RWPE2 (cell line): ENCODE measurements around the gene SHTN1.
A peak's percentile ranks its signal among the peaks of the same experiment; 100 is the strongest.

Experiments
- ATAC-seq: fragments of 200-7000 bp; cut with Tn5 transposase; 3 replicates; pipeline ENCODE4 v1.9.1; 2021; ENCODE audit warnings: low read depth
- DNase-seq: peaks from one replicate; pipeline ENCODE4 v3.0.0-alpha.2; 2020; ENCODE audit warnings: low spot score
- H3K27ac ChIP-seq: fragments of 450-650 bp; 2 replicates; pipeline ENCODE4 v1.5.1; 2017; ENCODE audit warnings: mild to moderate bottlenecking; ENCODE audit not compliant: poor library complexity, severe bottlenecking
- H3K27me3 ChIP-seq: fragments of 250-450 bp; sonication (Bioruptor Pico); 2 replicates; pipeline ENCODE4 v1.5.1; 2021; ENCODE audit warnings: mild to moderate bottlenecking, moderate library complexity; ENCODE audit not compliant: insufficient read depth, poor library complexity, severe bottlenecking
- H3K36me3 ChIP-seq: fragments of 250-450 bp; sonication (Bioruptor Pico); 2 replicates; pipeline ENCODE4 v1.5.1; 2020; ENCODE audit warnings: low read depth, mild to moderate bottlenecking, moderate library complexity
- H3K4me1 ChIP-seq: fragments of 250-450 bp; sonication (Bioruptor Pico); 2 replicates; pipeline ENCODE4 v1.5.1; 2021; ENCODE audit warnings: mild to moderate bottlenecking, moderate library complexity; ENCODE audit not compliant: insufficient read depth, poor library complexity, severe bottlenecking
- H3K4me3 ChIP-seq: fragments of 250-450 bp; sonication (Bioruptor Pico); 2 replicates; pipeline ENCODE4 v1.5.1; 2021; ENCODE audit warnings: mild to moderate bottlenecking, moderate library complexity; ENCODE audit not compliant: severe bottlenecking
- H3K9me3 ChIP-seq: fragments of 250-450 bp; sonication (Bioruptor Pico); 2 replicates; pipeline ENCODE4 v1.5.1; 2021; ENCODE audit warnings: mild to moderate bottlenecking, moderate library complexity; ENCODE audit not compliant: severe bottlenecking
- CTCF ChIP-seq: fragments of 450-650 bp; IDR thresholded peaks from one replicate; pipeline ENCODE4 v1.5.1; 2017; ENCODE audit warnings: mild to moderate bottlenecking, moderate library complexity; ENCODE audit not compliant: poor library complexity, severe bottlenecking

The SHTN1 gene

GRCh38 chr10:116853287-116853686, 151.7 kb downstream of the SHTN1 start:
- H3K36me3 ChIP-seq, result no peaks in the 10 kb centered on the region
- no peak overlapping the region for H3K27ac ChIP-seq
- H3K9me3 ChIP-seq, result no peaks in the 10 kb centered on the region
- no peaks in the 10 kb centered on the region for H3K27me3 ChIP-seq
- ATAC-seq (no peak), DNase-seq (no peak)
- H3K4me3 ChIP-seq, result no peak overlapping the region
- TF ChIP-seq CTCF, result no peak
- peaks cover 6% of the 10 kb centered on the region for H3K4me1 ChIP-seq

- Histone ChIP-seq H3K4me1 (peaks cover 6% of the 10 kb centered on the region), H3K4me3 (no peak overlapping the region), H3K9me3 (no peaks in the 10 kb centered on the region), H3K27me3 (no peaks in the 10 kb centered on the region), H3K27ac (no peak overlapping the region), H3K36me3 (no peaks in the 10 kb centered on the region)
- no peak for TF ChIP-seq CTCF
- ATAC-seq, result no peak
- DNase-seq, result no peak
Observed at GRCh38 chr10:116852246-116852645, 152.7 kb downstream of the SHTN1 start.

- H3K36me3 ChIP-seq, result no peaks in the 10 kb centered on the region
- no peaks in the 10 kb centered on the region for H3K9me3 ChIP-seq
- H3K4me3 ChIP-seq, result peak overlapping the region; percentile 49
- ATAC-seq (no peak), DNase-seq (no peak)
- H3K4me1 ChIP-seq, result peaks cover 6% of the 10 kb centered on the region
- H3K27me3 ChIP-seq, result no peaks in the 10 kb centered on the region
- no peak for TF ChIP-seq CTCF
- peak overlapping the region; percentile 18 for H3K27ac ChIP-seq
Observed at GRCh38 chr10:116850058-116850611, 154.9 kb downstream of the SHTN1 start.

GRCh38 chr10:116849248-116850057, 155.5 kb downstream of the SHTN1 start, which contains the start of gene ENO4:
Gene ENO4 (plus strand): TSS chr10:116849499. CDS start chr10:116849567, 68 bp downstream.
- TF ChIP-seq CTCF, result no peak
- H3K9me3 ChIP-seq, result no peaks in the 10 kb centered on the region
- no peaks in the 10 kb centered on the region for H3K27me3 ChIP-seq
- H3K27ac ChIP-seq, result peak within 1 kb of the TSS; percentile 18
- DNase-seq, result peak; percentile 84
- H3K36me3 ChIP-seq, result no peaks in the 10 kb centered on the region
- peak within 1 kb of the TSS; percentile 49 for H3K4me3 ChIP-seq
- peaks cover 6% of the 10 kb centered on the region for H3K4me1 ChIP-seq
- ATAC-seq, result peak; percentile 88

GRCh38 chr10:116848944-116849247, 156.1 kb downstream of the SHTN1 start:
- Histone ChIP-seq H3K4me1 (peaks cover 6% of the 10 kb centered on the region), H3K4me3 (peak overlapping the region; percentile 49), H3K36me3 (no peaks in the 10 kb centered on the region), H3K27ac (peak overlapping the region; percentile 18), H3K9me3 (no peaks in the 10 kb centered on the region), H3K27me3 (no peaks in the 10 kb centered on the region)
- peak; percentile 5; the same call in 1 of the 3 replicates for ATAC-seq
- no peak for DNase-seq
- TF ChIP-seq CTCF, result no peak
